ENCODE measurements around the gene SAXO1.
A peak's percentile ranks its signal among the peaks of the same experiment; 100 is the strongest.
"Not testable (repeated sequence)": the region's sequence is repeated elsewhere in the genome, so short reads cannot be mapped to it uniquely, and the experiment has no call there.

The SAXO1 gene

DNA sequence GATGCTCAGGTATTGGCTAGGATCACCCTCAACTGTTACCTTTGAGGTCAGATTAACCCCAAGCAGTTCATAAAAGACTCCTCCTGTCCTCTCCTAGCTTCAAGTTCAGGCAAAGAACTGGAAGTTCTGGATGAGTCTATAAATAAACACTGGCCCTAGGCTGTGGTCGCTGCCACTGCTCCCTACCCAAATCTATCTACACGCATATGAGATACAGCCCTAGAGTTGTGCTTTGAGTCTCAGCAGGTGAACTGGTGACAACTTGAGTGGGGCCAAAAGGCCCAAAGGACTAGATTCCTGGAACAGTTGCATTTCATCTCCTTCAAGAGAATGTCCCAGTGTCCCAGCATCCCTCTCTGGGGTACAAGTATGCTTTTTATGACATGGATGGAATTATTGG is 62.6 kb downstream of the SAXO1 start:
- DNase-seq (ENCODE audit: low spot score): no peak

DNA sequence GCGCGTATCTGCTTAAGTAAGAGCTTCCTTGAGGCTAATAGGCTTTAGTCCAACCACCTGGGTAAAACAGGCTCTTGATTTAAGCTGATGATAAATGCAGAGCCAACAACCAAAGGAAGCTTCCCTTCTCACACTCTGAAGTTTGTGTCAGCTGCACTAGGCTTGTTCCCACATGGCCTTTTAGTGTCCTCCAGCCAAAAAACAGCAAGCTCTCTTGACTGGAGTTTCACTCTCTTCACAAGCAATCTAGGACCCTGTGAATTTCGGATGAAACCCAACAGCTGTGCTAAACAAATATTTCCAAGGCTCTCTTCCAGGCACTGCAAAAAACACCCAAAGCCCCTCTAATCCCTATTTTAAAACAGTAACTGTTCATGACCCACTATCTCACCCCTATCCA is 63.9 kb downstream of the SAXO1 start:
- DNase-seq (ENCODE audit: low spot score): no peak

GRCh38 chr9:18955626-18956025 is 77.4 kb downstream of the SAXO1 start:
- DNase-seq (ENCODE audit: low spot score): no peak

DNA sequence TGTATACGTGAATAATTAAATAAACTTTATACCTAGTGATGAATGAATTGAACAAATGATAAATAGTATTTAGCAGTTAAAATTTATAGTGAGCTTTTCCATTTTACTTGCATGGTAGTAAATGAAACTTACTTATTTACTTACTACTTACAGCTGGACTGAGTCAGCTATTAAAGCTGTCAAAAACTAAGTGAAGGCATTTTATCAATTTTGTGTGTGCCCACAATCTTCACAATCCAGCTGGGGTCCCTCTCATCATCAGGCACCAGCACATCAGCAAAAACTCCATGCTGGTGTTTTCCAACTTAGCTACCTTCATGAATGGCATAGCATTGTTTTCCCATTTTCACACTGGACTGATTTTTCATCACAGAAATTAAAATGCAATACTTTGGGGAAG is 81.1 kb downstream of the SAXO1 start:
- no peak for DNase-seq (ENCODE audit: low spot score)

DNA sequence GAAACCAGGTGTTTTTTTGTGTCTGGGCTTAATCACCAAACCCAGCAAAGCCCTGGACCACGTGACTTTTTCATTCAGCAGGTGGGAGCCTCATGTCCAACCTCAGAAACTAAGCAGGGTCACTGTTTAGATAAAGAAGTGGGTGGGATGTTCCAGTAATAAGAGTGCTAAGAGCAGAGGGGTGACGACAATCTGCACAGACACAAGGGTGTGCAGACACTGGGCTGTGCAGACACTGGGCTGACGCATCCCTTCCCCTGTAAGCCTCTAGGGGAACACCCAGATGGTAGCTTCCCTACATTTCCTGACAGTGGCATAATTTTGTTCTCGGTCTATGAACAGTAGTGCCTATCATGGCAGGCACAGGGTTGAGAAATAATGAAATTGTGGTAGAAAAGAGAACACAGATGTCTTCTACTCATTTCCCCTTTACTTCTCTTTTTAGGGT is 85.1 kb downstream of the SAXO1 start:
- DNase-seq (ENCODE audit: low spot score): no peak

- peak; percentile 8 for DNase-seq (ENCODE audit: low spot score)
Measured at GRCh38 chr9:18942801-18943200, 90.2 kb downstream of the SAXO1 start.

DNA sequence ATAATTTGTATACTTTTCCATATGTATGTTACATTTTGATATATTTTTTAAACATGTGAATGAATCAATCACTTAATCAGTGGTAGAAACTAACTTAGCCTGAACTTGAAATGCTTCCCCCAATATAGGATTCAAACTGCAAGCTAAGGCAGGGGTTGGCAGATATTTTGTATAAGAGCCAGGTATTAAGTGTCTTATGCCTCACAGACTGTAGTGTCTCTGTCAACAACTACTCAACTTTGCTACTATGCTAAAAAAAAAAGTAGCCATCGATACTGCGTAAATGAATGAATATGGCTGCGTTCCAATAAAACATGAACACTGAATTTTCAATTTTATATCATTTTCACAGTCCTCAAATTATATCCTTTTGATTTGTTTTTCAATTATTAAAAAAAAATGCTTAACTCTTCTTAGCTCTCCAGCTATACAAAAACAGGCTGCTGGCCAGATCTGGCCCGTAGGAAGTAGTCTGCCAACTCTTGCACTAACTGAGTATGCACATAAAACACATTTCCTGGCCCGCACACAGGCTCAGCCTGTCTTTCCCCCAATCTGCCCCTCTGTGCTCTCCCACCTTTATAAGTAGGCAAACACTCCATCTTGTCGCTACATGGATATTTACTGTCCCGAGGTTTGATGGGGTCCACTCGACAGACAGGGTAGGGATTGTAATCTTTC is 91.8 kb downstream of the SAXO1 start:
- DNase-seq (ENCODE audit: low spot score): no peak

GRCh38 chr9:18939943-18940342 is 93.1 kb downstream of the SAXO1 start:
- DNase-seq (ENCODE audit: low spot score): no peak

- no peak for DNase-seq (ENCODE audit: low spot score)
Measured at GRCh38 chr9:18936094-18936871, 96.7 kb downstream of the SAXO1 start.

GRCh38 chr9:18935541-18935940 is 97.5 kb downstream of the SAXO1 start:
- no peak for DNase-seq (ENCODE audit: low spot score)

DNA sequence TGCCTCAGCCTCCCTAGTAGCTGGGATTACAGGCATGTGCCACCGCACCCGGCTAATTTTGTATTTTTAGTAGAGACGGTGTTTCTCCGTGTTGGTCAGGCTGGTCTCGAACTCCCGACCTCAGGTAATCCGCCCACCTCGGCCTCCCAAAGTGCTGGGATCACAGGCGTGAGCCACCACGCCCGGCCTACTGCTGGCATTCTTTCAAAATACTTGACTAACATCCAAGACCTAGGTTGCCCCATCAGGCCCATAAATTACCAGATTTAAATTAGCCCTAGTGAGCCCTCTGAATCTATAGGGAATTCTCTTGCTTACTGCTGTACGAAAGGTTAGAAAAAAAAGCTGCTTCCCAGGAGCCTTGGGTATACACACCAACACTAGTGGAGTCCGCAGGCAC is 102.4 kb downstream of the SAXO1 start:
- not testable (repeated sequence) for DNase-seq (ENCODE audit: low spot score)

- DNase-seq (ENCODE audit: low spot score): no peak
Measured at GRCh38 chr9:18928711-18929110, 104.3 kb downstream of the SAXO1 start.

DNA sequence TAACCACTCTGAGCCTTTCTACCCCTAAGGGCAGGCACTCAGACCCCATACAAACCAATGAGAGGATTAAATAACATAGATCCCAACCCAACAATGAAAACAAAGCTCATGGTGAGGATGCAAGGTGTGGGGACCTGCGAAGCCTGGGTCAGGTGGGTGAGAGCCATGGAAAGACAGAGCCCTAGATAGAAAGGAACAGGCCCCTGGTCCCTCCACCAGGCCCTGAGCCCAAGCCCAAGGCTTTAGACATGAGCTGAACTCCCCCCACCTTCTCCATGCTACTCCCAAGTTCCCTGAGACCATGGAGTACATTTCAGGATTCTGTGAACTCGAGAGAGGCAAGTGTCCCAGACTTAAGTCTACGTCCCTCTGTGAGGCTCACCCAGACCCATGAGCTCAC is 106.5 kb downstream of the SAXO1 start:
- no peak for DNase-seq (ENCODE audit: low spot score)

DNA sequence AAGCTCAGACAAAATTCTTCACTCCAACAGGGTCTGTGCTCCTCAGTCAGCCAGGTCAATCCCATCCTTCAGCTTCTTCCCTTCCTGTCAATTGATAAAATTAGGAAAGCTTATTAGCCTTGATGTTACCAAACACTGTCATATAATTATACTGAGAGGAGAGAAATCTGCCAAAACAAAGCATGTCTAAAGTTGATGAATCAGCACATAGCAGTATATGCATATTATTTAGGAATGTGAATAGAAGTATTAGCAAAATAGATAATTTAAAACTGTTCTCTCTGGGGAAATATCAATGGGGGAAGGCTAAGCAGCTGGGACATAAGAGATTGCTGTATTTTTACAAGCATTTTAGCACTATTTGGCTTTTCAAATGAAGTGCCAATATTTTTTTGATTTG is 107.1 kb downstream of the SAXO1 start:
- DNase-seq (ENCODE audit: low spot score): no peak

- DNase-seq (ENCODE audit: low spot score): no peak
Measured at GRCh38 chr9:18923671-18924430, 109.2 kb downstream of the SAXO1 start.

- no peak for DNase-seq (ENCODE audit: low spot score)
Measured at GRCh38 chr9:18923167-18923566, 109.8 kb downstream of the SAXO1 start.

DNA sequence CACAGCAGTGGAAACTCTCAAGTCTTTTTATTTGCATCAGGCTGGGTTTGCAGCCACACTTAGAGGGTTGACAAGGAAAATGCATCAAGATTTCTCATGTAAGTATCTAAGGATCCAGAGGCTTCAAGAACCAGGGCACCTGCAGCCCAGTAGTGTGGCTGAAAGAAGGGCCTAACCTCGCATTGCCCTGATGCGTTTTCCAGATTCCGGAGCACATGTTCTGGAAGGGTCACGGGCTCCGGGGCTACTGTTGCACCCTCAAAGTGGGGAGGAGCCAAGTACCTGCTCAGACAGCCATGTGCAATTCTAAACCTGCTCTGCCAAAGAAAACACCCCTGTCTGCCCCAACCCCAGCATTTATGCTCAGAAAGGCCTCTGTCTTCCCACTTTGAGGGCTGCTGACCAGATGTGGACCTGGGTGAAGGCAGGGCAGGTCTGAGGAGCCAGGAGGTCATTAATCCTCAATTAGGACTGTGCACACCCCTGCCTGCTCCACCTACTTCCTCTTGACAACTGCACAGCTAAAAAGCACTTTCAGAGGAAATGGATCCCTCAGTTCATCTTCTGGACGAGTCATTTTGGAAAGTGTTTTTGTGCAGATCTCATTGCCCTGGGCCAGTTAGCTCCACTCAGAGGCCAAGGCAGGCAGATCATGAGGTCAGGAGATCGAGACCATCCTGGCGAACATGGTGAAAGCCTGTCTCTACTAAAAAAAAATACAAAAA is 110.7 kb downstream of the SAXO1 start:
- DNase-seq (ENCODE audit: low spot score): no peak

DNA sequence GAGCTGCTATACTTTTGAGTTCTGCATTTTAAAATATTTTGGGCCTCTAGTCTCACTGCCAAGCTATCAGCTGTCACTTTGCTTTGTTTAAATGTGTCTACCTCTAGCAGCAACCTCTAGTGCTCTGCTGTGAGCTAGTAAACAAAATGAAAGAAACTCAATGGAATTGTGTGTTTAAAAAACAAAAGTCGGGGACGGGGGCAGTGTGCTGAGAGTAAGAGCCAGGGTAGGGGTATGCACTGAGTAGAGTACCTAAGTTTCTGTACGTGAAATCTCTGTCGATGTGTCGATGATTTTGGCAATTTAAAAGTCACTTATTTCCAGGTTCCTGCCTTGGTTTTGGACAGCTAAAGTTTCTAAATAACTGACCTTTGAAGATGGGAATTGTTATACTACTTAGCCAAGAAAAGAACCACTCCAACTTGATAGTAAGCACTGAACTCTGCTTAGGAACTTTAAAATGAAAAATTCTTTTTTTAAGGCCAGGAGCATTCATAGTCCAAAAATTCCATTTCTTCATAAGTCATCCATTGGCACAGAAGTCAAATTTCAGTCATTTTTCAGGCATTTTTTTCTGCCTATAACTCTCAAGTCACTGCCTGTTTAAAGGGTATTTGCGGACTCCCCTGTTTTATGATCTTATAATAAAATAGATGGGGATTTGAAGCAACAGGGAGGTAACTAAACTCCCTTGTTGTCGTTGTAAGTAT is 111.5 kb downstream of the SAXO1 start:
- no peak for DNase-seq (ENCODE audit: low spot score)

- DNase-seq (ENCODE audit: low spot score): no peak
Measured at GRCh38 chr9:18920141-18921084, 112.6 kb downstream of the SAXO1 start.

DNA sequence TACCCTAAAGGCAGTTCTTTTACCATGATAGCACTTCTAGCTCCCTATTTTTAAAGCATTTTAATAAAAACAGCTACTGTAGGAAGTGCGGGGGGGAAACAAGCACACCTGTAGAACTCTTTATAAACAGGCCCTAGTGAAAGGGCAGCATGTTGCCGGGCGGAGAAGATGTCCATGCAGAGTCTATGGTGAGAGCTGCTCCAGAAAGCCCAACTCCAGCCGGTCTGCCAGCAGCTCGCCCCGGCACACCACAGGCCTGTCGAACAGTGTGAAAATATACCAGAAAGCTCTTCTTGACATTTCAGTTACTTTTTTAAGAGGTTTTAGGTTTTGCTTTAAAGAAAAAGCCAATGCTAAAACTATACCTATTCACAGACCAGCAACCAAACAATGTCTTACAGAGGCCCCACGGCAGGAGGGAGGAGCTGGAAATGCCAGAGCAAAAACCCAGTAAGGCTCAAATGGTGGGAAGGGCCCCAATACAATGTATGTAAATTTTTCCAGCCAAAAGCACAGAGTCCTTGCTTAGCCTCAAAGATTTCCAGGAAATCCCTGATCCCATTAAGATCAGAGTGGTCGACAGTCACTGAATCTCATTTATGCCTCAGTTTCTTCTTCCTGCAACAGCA is 121.2 kb downstream of the SAXO1 start:
- DNase-seq (ENCODE audit: low spot score): no peak

Data from kidney tubule cell (primary cell).